Endometrium (tissue), 2 donors: ENCODE measurements around the gene LPGAT1.

Experiments used
- FAIRE-seq: peaks from 2 replicates; lab custom pipeline; 2012; peaks lifted over from hg19 to GRCh38; lab: Jason Lieb, UNC
- donor health status: control.
- donor health status: control.

Gene LPGAT1

GRCh38 chr1:211762206-211762605 lies 68.4 kb downstream of the LPGAT1 start:
- FAIRE-seq = no peak

GRCh38 chr1:211761400-211761799 lies 69.2 kb downstream of the LPGAT1 start:
- no peak for FAIRE-seq

- no peak for FAIRE-seq
Measured at GRCh38 chr1:211756471-211757020, 74.0 kb downstream of the LPGAT1 start.

GRCh38 chr1:211753649-211754251 lies 76.8 kb downstream of the LPGAT1 start:
- FAIRE-seq = no peak

- FAIRE-seq = no peak
Measured at GRCh38 chr1:211752951-211753486, 77.5 kb downstream of the LPGAT1 start.

- no peak for FAIRE-seq
Measured at GRCh38 chr1:211752317-211752716, 78.2 kb downstream of the LPGAT1 start.

- FAIRE-seq = no peak
Measured at GRCh38 chr1:211751438-211751837, 79.1 kb downstream of the LPGAT1 start.

- FAIRE-seq = no peak
Measured at GRCh38 chr1:211750599-211750998, 80.0 kb downstream of the LPGAT1 start.

- FAIRE-seq = no peak
Measured at GRCh38 chr1:211749251-211749650, 81.3 kb downstream of the LPGAT1 start.

GRCh38 chr1:211748810-211749209 lies 81.8 kb downstream of the LPGAT1 start:
- no peak for FAIRE-seq

- FAIRE-seq = no peak
Measured at GRCh38 chr1:211742889-211743529, 87.6 kb downstream of the LPGAT1 start.

- no peak for FAIRE-seq
Measured at GRCh38 chr1:211742272-211742671, 88.3 kb downstream of the LPGAT1 start.

- no peak for FAIRE-seq
Measured at GRCh38 chr1:211741788-211742187, 88.8 kb downstream of the LPGAT1 start.

- no peak for FAIRE-seq
Measured at GRCh38 chr1:211741116-211741515, 89.4 kb downstream of the LPGAT1 start.

- FAIRE-seq = no peak
Measured at GRCh38 chr1:211739671-211740411, 90.7 kb downstream of the LPGAT1 start.

GRCh38 chr1:211738691-211739301 lies 91.8 kb downstream of the LPGAT1 start:
- no peak for FAIRE-seq

GRCh38 chr1:211738096-211738690 lies 92.4 kb downstream of the LPGAT1 start:
- FAIRE-seq = no peak

- no peak for FAIRE-seq
Measured at GRCh38 chr1:211737115-211738035, 93.2 kb downstream of the LPGAT1 start.

GRCh38 chr1:211736351-211736915 lies 94.1 kb downstream of the LPGAT1 start:
- no peak for FAIRE-seq
